ENCODE measurements around the gene TRIP12.

- no peak for TF ChIP-seq YY1 (IDR thresholded peaks at IDR 0.05; ENCODE audit: insufficient read depth, insufficient read length)
- no peak for TF ChIP-seq ZNF274 (IDR thresholded peaks at IDR 0.05; ENCODE audit: low read depth, low read length)
- no peak for TF ChIP-seq SUZ12 (IDR thresholded peaks at IDR 0.05; ENCODE audit: extremely low read depth, insufficient read depth, insufficient read length)
Observed at GRCh38 chr2:229861431-229861830, 60.4 kb downstream of the TRIP12 start.
